ENCODE results near the gene LBH.
A peak's percentile ranks its signal among the peaks of the same experiment; 100 is the strongest.

The LBH gene

GRCh38 chr2:30231212-30231995 lies at the start of gene LBH:
LBH (plus strand) TSS chr2:30231534; CDS start chr2:30231739, 205 bp downstream.
- peak; percentile 31 for DNase-seq (ENCODE audit: low read depth)

- DNase-seq (ENCODE audit: low read depth) = no peak
These were observed 47.3 kb upstream of the LBH start for GRCh38 chr2:30184035-30184434.

GRCh38 chr2:30185178-30185577 lies 46.2 kb upstream of the LBH start:
- no peak for DNase-seq (ENCODE audit: low read depth)

- no peak for DNase-seq (ENCODE audit: low read depth)
These were observed 43.0 kb upstream of the LBH start for GRCh38 chr2:30188292-30188691.

- no peak for DNase-seq (ENCODE audit: low read depth)
These were observed 40.7 kb upstream of the LBH start for GRCh38 chr2:30190637-30191036.

- DNase-seq (ENCODE audit: low read depth) = no peak
These were observed 40.2 kb upstream of the LBH start for GRCh38 chr2:30191107-30191506.

GRCh38 chr2:30191819-30192271 lies 39.5 kb upstream of the LBH start:
- no peak for DNase-seq (ENCODE audit: low read depth)

- DNase-seq (ENCODE audit: low read depth) = no peak
These were observed 39.0 kb upstream of the LBH start for GRCh38 chr2:30192314-30192713.

- no peak for DNase-seq (ENCODE audit: low read depth)
These were observed 38.1 kb upstream of the LBH start for GRCh38 chr2:30193104-30193681.

GRCh38 chr2:30194421-30194820 lies 36.9 kb upstream of the LBH start:
- DNase-seq (ENCODE audit: low read depth) = no peak

- DNase-seq (ENCODE audit: low read depth) = no peak
These were observed 36.3 kb upstream of the LBH start for GRCh38 chr2:30195016-30195415.

- DNase-seq (ENCODE audit: low read depth) = no peak
These were observed 33.7 kb upstream of the LBH start for GRCh38 chr2:30197570-30198192.

GRCh38 chr2:30201990-30202389 lies 29.3 kb upstream of the LBH start:
- no peak for DNase-seq (ENCODE audit: low read depth)

- no peak for DNase-seq (ENCODE audit: low read depth)
These were observed 28.2 kb upstream of the LBH start for GRCh38 chr2:30203156-30203555.

- no peak for DNase-seq (ENCODE audit: low read depth)
These were observed 27.1 kb upstream of the LBH start for GRCh38 chr2:30204281-30204680.

- no peak for DNase-seq (ENCODE audit: low read depth)
These were observed 25.9 kb upstream of the LBH start for GRCh38 chr2:30205456-30205855.

- no peak for DNase-seq (ENCODE audit: low read depth)
These were observed 24.6 kb upstream of the LBH start for GRCh38 chr2:30206461-30207430.

- DNase-seq (ENCODE audit: low read depth) = peak; percentile 63
These were observed 22.9 kb upstream of the LBH start for GRCh38 chr2:30208453-30208852.

- DNase-seq (ENCODE audit: low read depth) = no peak
These were observed 22.1 kb upstream of the LBH start for GRCh38 chr2:30209227-30209626.

- DNase-seq (ENCODE audit: low read depth) = no peak
These were observed 18.0 kb upstream of the LBH start for GRCh38 chr2:30213326-30213725.

- no peak for DNase-seq (ENCODE audit: low read depth)
These were observed 17.3 kb upstream of the LBH start for GRCh38 chr2:30213907-30214463.

- DNase-seq (ENCODE audit: low read depth) = no peak
These were observed 15.2 kb upstream of the LBH start for GRCh38 chr2:30216157-30216556.
